ENCODE data around the gene CA11.

DNA sequence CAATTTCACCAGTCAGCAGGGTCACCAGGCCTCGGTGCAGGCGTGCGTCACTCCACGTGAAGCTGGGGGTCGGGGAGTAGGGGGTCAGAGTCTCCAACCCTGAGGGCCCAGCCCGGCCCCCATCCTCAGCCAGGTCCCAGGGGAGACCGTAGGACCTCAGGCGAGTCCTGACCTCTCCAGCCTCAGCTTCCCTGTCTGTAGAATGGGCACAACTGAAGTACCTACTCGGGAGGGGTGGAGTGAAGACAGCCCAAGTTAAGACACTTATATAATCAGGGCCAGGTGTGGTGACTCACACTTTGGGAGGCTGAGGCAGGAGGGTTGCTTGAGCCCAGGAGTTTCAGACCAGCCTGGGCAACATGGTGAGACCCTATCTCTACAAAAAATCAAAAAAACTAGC lies 42.1 kb downstream of the CA11 start:
- TF ChIP-seq POLR2A (IDR thresholded peaks at IDR 0.05; ENCODE audit: low read depth, low read length) (no peak), TAF1 (IDR thresholded peaks at IDR 0.05; ENCODE audit: borderline replicate concordance, low read depth, low read length) (no peak), POLR2AphosphoS5 (IDR thresholded peaks at IDR 0.05; ENCODE audit: low read depth, low read length) (no peak)

All from GM12892 (cell line).